GM23248 (cell line): ENCODE measurements around the gene GNG2. TPM values are rescaled to one million over a fixed set of nuclear protein-coding genes. Genes with fewer than 3 reads are reported as not detected.

Experiments
- DNase-seq: peaks from one replicate; pipeline ENCODE4 v3.0.0-alpha.2; 2015
- H2AFZ ChIP-seq: fragments of 200-600 bp; sonication (generic); 2 replicates; pipeline ENCODE4 v1.6.1; 2016; ENCODE audit warnings: antibody characterized with exemption
- H3F3A ChIP-seq: fragments of 200-600 bp; sonication (generic); 2 replicates; pipeline ENCODE4 v1.6.1; 2016; ENCODE audit warnings: mild to moderate bottlenecking, antibody characterized with exemption, mixed run types; ENCODE audit not compliant: insufficient read depth
- H3K27ac ChIP-seq: fragments of 200-600 bp; sonication (generic); 2 replicates; pipeline ENCODE4 v1.5.1; 2016; ENCODE audit warnings: mild to moderate bottlenecking
- H3K27me3 ChIP-seq: fragments of 200-600 bp; sonication (generic); replicated peaks from 2 replicates; pipeline ENCODE4 v1.6.1; 2016; ENCODE audit warnings: mild to moderate bottlenecking; ENCODE audit not compliant: insufficient read depth
- H3K36me3 ChIP-seq: fragments of 200-600 bp; sonication (generic); 2 replicates; pipeline ENCODE4 v1.6.1; 2016; ENCODE audit warnings: low read depth, mild to moderate bottlenecking
- H3K4me1 ChIP-seq: fragments of 200-600 bp; sonication (generic); 2 replicates; pipeline ENCODE4 v1.6.1; 2016; ENCODE audit warnings: mild to moderate bottlenecking; ENCODE audit not compliant: insufficient read depth
- H3K4me2 ChIP-seq: fragments of 200-600 bp; sonication (generic); one replicate; pipeline ENCODE4 v1.6.1; 2016; ENCODE audit warnings: mild to moderate bottlenecking; ENCODE audit not compliant: unreplicated experiment
- H3K4me3 ChIP-seq: fragments of 200-600 bp; sonication (generic); 2 replicates; pipeline ENCODE4 v1.5.1; 2016; ENCODE audit warnings: mild to moderate bottlenecking
- H3K79me2 ChIP-seq: fragments of 200-600 bp; sonication (generic); 2 replicates; pipeline ENCODE4 v1.6.1; 2016; ENCODE audit warnings: mild to moderate bottlenecking; ENCODE audit not compliant: insufficient read depth
- H3K9ac ChIP-seq: fragments of 200-600 bp; sonication (generic); 2 replicates; pipeline ENCODE4 v1.6.1; 2016; ENCODE audit warnings: mild to moderate bottlenecking
- H3K9me2 ChIP-seq: fragments of 200-600 bp; sonication (generic); 2 replicates; pipeline ENCODE4 v1.6.1; 2016; ENCODE audit warnings: mixed run types, mild to moderate bottlenecking, moderate library complexity; ENCODE audit not compliant: insufficient read depth
- H3K9me3 ChIP-seq: fragments of 200-600 bp; sonication (generic); one replicate; pipeline ENCODE4 v1.6.1; 2017; ENCODE audit warnings: low read depth
- H4K20me1 ChIP-seq: fragments of 200-600 bp; sonication (generic); 2 replicates; pipeline ENCODE4 v1.6.0; 2016; ENCODE audit not compliant: insufficient read depth
- EZH2 ChIP-seq: fragments of 200-600 bp; sonication (generic); IDR thresholded peaks from 2 replicates; pipeline ENCODE4 v1.6.1; 2018; ENCODE audit warnings: antibody characterized with exemption, mild to moderate bottlenecking; ENCODE audit not compliant: insufficient read depth, poor library complexity, severe bottlenecking
- EZH2phosphoT487 ChIP-seq: fragments of 200-600 bp; sonication (generic); IDR thresholded peaks from 2 replicates; pipeline ENCODE4 v1.6.1; 2018; ENCODE audit warnings: antibody characterized with exemption, moderate library complexity, mild to moderate bottlenecking, low read depth; ENCODE audit not compliant: insufficient read depth
- WGBS, 2 experiments: methylation state at CpG; one replicate each; pipeline ENCODE4 v1.1.6; 2015 to 2017; ENCODE audit warnings: low lambda C conversion rate in 2 of 2, low coverage in 1 of 2; ENCODE audit errors: missing lambda C conversion rate in 2 of 2; 5-methylcytosine and 5-hydroxymethylcytosine counted together
- in situ Hi-C: fragments of 300-500 bp; cut with MboI; formaldehyde crosslinking; loops from 2 replicates; pipeline ENCODE4 v1.15.0; 2020
- polyA plus RNA-seq: library from polyadenylated mRNA; unstranded; fragments of >200 nt; fragmentation: Nextera tagmentation; extraction: Ambion mirVana; gene quantifications from 2 replicates; pipeline ENCODE4 v1.2.1, GENCODE V29; 2016
- total RNA-seq: library from RNA; depleted of rRNA; stranded (reverse); fragments of >200 nt; shearing (Covaris generic); gene quantifications from 2 replicates; pipeline ENCODE4 v1.2.3, GENCODE V29; 2014

Gene GNG2
- total and polyA plus RNA-seq, 2 experiments from 2014 or later, result 13.8 to 16.5 TPM

GRCh38 chr14:51999084-51999483 is 138.7 kb downstream of the GNG2 start:
- Histone ChIP-seq H3K9ac (peak overlapping the region; percentile 60), H3K27ac (peak overlapping the region; percentile 89), H3K4me2 (peak overlapping the region; percentile 63), H2AFZ (peak overlapping the region; percentile 54), H3K4me1 (peaks cover 32% of the 10 kb centered on the region), H3K27me3 (no peaks in the 10 kb centered on the region), H4K20me1 (no peaks in the 10 kb centered on the region), H3K79me2 (peaks cover 43% of the 10 kb centered on the region), H3K9me3 (no peaks in the 10 kb centered on the region), H3K4me3 (peak overlapping the region; percentile 31), H3K36me3 (peaks cover 38% of the 10 kb centered on the region), H3F3A (peaks cover 60% of the 10 kb centered on the region), H3K9me2 (no peaks in the 10 kb centered on the region)
- DNase-seq, result peak; percentile 66
- no peak for TF ChIP-seq EZH2
- TF ChIP-seq EZH2phosphoT487, result no peak
- in situ Hi-C loops, result loop anchor here (5.0 kb wide), 1 partner anchor 133 kb away; no protein-coding TSS in a partner anchor
- WGBS, 2 experiments, result 0 to 2% methylated on average over 2 of the region's 2 CpGs

GRCh38 chr14:52000019-52000582 is 139.7 kb downstream of the GNG2 start:
- H3K9me3 ChIP-seq, result no peaks in the 10 kb centered on the region
- H3K4me3 ChIP-seq, result no peak overlapping the region
- in situ Hi-C loops, result loop anchor here (10.0 kb wide), 1 partner anchor 275 kb away; no protein-coding TSS in a partner anchor
- H3K9ac ChIP-seq, result peak overlapping the region; percentile 60
- H3K27me3 ChIP-seq, result no peaks in the 10 kb centered on the region
- peak; percentile 73 for DNase-seq
- H3K27ac ChIP-seq, result peak overlapping the region; percentile 89
- peaks cover 32% of the 10 kb centered on the region for H3K4me1 ChIP-seq
- peak overlapping the region; percentile 46 for H2AFZ ChIP-seq
- H3K4me2 ChIP-seq, result peak overlapping the region; percentile 63
- H4K20me1 ChIP-seq, result no peaks in the 10 kb centered on the region
- H3K36me3 ChIP-seq, result peaks cover 48% of the 10 kb centered on the region
- peaks cover 36% of the 10 kb centered on the region for H3K79me2 ChIP-seq
- H3F3A ChIP-seq, result peaks cover 66% of the 10 kb centered on the region
- 18% methylated on average over 3 of the region's 3 CpGs for WGBS, 2 experiments
- H3K9me2 ChIP-seq, result no peaks in the 10 kb centered on the region
- no peak for TF ChIP-seq EZH2
- no peak for TF ChIP-seq EZH2phosphoT487

DNA sequence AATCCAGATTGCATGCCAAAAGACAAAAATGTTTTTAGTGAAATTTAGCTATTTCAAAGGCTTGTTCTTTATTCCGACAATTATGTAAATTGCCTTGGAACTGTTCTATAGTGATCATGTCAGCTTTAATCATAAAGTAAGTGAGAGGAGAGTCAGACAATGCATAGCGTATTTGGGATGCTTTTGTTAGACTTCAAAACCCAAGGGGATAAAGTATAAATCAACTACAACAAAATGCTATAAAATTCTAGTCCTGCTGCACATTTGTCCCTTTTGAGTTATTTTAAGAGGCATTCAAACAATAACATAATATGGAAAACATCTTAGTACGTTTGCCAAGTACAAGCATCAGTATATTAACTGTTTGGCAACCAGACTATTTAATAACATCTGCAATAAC is 140.3 kb downstream of the GNG2 start:
- Histone ChIP-seq H3K9me3 (no peaks in the 10 kb centered on the region), H2AFZ (no peak overlapping the region), H3K4me3 (no peak overlapping the region), H3K9me2 (no peaks in the 10 kb centered on the region), H4K20me1 (no peaks in the 10 kb centered on the region), H3K4me1 (peaks cover 32% of the 10 kb centered on the region), H3K27ac (peak overlapping the region; percentile 89), H3F3A (peaks cover 60% of the 10 kb centered on the region), H3K36me3 (peaks cover 54% of the 10 kb centered on the region), H3K4me2 (peak overlapping the region; percentile 63), H3K27me3 (no peaks in the 10 kb centered on the region), H3K79me2 (peaks cover 30% of the 10 kb centered on the region), H3K9ac (peak overlapping the region; percentile 60; the same call in 1 of the 2 replicates)
- in situ Hi-C loops, result loop anchor here (10.0 kb wide), 1 partner anchor 274 kb away; no protein-coding TSS in a partner anchor
- 90 to 94% methylated on average over 3 of the region's 3 CpGs for WGBS, 2 experiments
- no peak for DNase-seq
- TF ChIP-seq EZH2phosphoT487 (no peak), EZH2 (no peak)

DNA sequence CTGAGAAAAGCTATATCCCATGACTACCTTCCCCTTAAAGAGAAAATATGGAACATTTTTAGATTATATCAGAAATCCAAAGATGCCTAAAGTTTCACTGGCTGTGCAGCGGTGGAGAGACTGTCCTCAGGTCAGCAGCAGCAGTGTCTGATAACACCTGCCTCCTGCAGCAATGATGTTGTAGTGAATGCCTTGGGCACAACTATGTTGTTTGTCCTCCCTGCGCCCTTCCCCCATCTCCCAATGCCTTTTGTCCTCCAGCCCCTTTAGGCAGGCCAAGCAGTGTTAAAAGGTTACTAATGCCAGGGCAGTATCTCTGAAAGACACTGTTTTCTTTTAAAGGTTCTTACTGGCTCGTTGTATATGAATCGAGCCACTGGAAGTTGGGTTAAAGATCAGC is 142.1 kb downstream of the GNG2 start:
- peaks cover 73% of the 10 kb centered on the region for H3K36me3 ChIP-seq
- H3K4me1 ChIP-seq, result peaks cover 25% of the 10 kb centered on the region
- DNase-seq, result no peak
- H3K27ac ChIP-seq, result no peak overlapping the region
- H3K4me3 ChIP-seq, result no peak overlapping the region
- 78 to 84% methylated on average over 4 of the region's 4 CpGs for WGBS, 2 experiments
- no peak for TF ChIP-seq EZH2phosphoT487
- no peak for TF ChIP-seq EZH2
- H3K27me3 ChIP-seq, result no peaks in the 10 kb centered on the region
- no peaks in the 10 kb centered on the region for H3K9me3 ChIP-seq
- H2AFZ ChIP-seq, result no peak overlapping the region
- no peaks in the 10 kb centered on the region for H4K20me1 ChIP-seq
- peaks cover 50% of the 10 kb centered on the region for H3F3A ChIP-seq
- no peaks in the 10 kb centered on the region for H3K9me2 ChIP-seq
- H3K9ac ChIP-seq, result no peak overlapping the region
- H3K4me2 ChIP-seq, result no peak overlapping the region
- peaks cover 13% of the 10 kb centered on the region for H3K79me2 ChIP-seq
- in situ Hi-C loops, result loop anchor here (10.0 kb wide), 1 partner anchor 272 kb away; no protein-coding TSS in a partner anchor
